Fibroblast of lung (primary cell): ENCODE measurements around the gene KRT6C. TPM values are rescaled to one million over a fixed set of nuclear protein-coding genes. Genes with fewer than 3 reads are reported as not detected.

Experiments used
- DNase-seq, 2 donors: peaks; one replicate each; pipeline versions ENCODE4 v3.0.0 to v3.0.0-alpha.2; 2010; ENCODE audit warnings: low read depth in 2 of 2
- H2AFZ ChIP-seq: 2 replicates; pipeline ENCODE4 v1.5.1; 2012; ENCODE audit warnings: low read length, control low read depth, inconsistent platforms
- H3K27ac ChIP-seq: 2 replicates; pipeline ENCODE4 v1.5.1; 2011; ENCODE audit warnings: low read length, control low read depth; ENCODE audit not compliant: insufficient read depth
- H3K27me3 ChIP-seq: 2 replicates; pipeline ENCODE4 v1.5.1; 2011; ENCODE audit warnings: mild to moderate bottlenecking, low read length; ENCODE audit not compliant: control insufficient read depth, insufficient read depth
- H3K36me3 ChIP-seq: 2 replicates; pipeline ENCODE4 v1.5.1; 2011; ENCODE audit warnings: low read length; ENCODE audit not compliant: control insufficient read depth, insufficient read depth
- H3K4me1 ChIP-seq: 2 replicates; pipeline ENCODE4 v1.5.1; 2011; ENCODE audit warnings: low read length; ENCODE audit not compliant: control insufficient read depth, insufficient read depth; ENCODE audit errors: extremely low read depth
- H3K4me2 ChIP-seq: 2 replicates; pipeline ENCODE4 v1.5.1; 2011; ENCODE audit warnings: low read length, control low read depth; ENCODE audit not compliant: insufficient read depth; ENCODE audit errors: extremely low read depth
- H3K4me3 ChIP-seq, 4 experiments: fragments of 200-600 bp in 1 of 4; sonication (generic) in 1 of 4; replicated peaks in 1 of 4; 2 replicates each; pipeline ENCODE4 v1.5.1; 2011 to 2016; ENCODE audit warnings: low read length in 4 of 4, low read depth in 3 of 4, mild to moderate bottlenecking in 3 of 4, control low read depth in 2 of 4, inconsistent platforms in 1 of 4, mixed read lengths in 1 of 4; ENCODE audit not compliant: insufficient read depth in 1 of 4; ENCODE audit errors: control extremely low read depth in 1 of 4
- H3K79me2 ChIP-seq: 2 replicates; pipeline ENCODE4 v1.5.1; 2012; ENCODE audit warnings: mild to moderate bottlenecking, low read length, inconsistent platforms; ENCODE audit not compliant: control insufficient read depth, insufficient read depth
- H3K9ac ChIP-seq: 2 replicates; pipeline ENCODE4 v1.5.1; 2011; ENCODE audit warnings: mild to moderate bottlenecking, low read length, control low read depth; ENCODE audit not compliant: insufficient read depth
- H3K9me3 ChIP-seq: 2 replicates; pipeline ENCODE4 v1.5.1; 2012; ENCODE audit warnings: low read depth, low read length; ENCODE audit not compliant: control insufficient read depth, insufficient read depth
- H4K20me1 ChIP-seq: 2 replicates; pipeline ENCODE4 v1.5.1; 2011; ENCODE audit warnings: low read length; ENCODE audit not compliant: control insufficient read depth, insufficient read depth; ENCODE audit errors: extremely low read depth
- EZH2 ChIP-seq: IDR thresholded peaks from 2 replicates; pipeline ENCODE4 v1.5.1; 2012; ENCODE audit warnings: low read length, control low read depth, mild to moderate bottlenecking; ENCODE audit errors: missing control alignments
- polyA plus RNA-seq, 2 donors: library from polyadenylated mRNA; depleted of rRNA in 1 of 2; stranded (reverse) in 1 of 2; unstranded in 1 of 2; fragments of >200 nt; gene quantifications; 2 replicates each; pipeline ENCODE4 v1.2.1, GENCODE V29; 2011 to 2012; ENCODE audit warnings: missing spikeins in 1 of 2
- total RNA-seq: library from RNA; depleted of rRNA; stranded (reverse); fragments of >200 nt; gene quantifications from 2 replicates; pipeline ENCODE4 v1.2.1, GENCODE V29; 2014
- TF ChIP-seq, protein P1 (sequence below), 2 donors: IDR thresholded peaks in 1 of 2; conservative IDR thresholded peaks in 1 of 2; 1 replicate in 1 of 2; 2 replicates in 1 of 2; pipeline ENCODE4 v1.5.1; 2011 to 2012; ENCODE audit warnings: low read length in 2 of 2, control low read depth in 1 of 2, inconsistent platforms in 1 of 2, low read depth in 1 of 2, mild to moderate bottlenecking in 1 of 2

KRT6C gene
- total and polyA plus RNA-seq, 2 donors (not counting 1 experiment from before 2014, with no cell fraction given), result not detected

DNA sequence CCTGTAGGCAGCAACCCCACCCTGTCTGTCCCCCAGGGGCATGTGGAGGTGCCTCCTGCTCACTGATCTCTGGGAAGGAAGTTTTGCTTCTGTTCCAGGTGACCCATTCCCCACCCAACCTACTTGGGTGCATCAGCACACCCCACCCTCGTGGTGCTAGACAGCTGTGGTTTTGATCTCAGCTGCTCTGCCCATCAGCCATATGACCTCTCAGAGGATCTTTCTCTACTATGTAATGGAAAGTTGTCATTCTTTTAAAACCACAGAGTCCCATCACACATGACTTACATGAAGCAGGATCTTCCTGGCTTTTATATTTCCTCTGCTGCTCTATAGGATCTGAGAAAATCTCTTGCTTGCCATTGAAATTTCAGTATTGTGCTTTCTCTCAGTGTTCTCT, 53.9 kb downstream of the KRT6C start:
- Histone ChIP-seq H3K36me3 (no peaks in the 10 kb centered on the region), H4K20me1 (no peaks in the 10 kb centered on the region), H3K9ac (no peak overlapping the region), H3K4me2 (no peak overlapping the region), H2AFZ (no peak overlapping the region), H3K4me1 (peaks cover 4% of the 10 kb centered on the region), H3K27me3 (peaks cover 2% of the 10 kb centered on the region), H3K79me2 (no peaks in the 10 kb centered on the region), H3K9me3 (no peaks in the 10 kb centered on the region), H3K4me3 (no peak overlapping the region), H3K27ac (no peak overlapping the region)
- TF ChIP-seq, protein P1, sequence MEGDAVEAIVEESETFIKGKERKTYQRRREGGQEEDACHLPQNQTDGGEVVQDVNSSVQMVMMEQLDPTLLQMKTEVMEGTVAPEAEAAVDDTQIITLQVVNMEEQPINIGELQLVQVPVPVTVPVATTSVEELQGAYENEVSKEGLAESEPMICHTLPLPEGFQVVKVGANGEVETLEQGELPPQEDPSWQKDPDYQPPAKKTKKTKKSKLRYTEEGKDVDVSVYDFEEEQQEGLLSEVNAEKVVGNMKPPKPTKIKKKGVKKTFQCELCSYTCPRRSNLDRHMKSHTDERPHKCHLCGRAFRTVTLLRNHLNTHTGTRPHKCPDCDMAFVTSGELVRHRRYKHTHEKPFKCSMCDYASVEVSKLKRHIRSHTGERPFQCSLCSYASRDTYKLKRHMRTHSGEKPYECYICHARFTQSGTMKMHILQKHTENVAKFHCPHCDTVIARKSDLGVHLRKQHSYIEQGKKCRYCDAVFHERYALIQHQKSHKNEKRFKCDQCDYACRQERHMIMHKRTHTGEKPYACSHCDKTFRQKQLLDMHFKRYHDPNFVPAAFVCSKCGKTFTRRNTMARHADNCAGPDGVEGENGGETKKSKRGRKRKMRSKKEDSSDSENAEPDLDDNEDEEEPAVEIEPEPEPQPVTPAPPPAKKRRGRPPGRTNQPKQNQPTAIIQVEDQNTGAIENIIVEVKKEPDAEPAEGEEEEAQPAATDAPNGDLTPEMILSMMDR (conservative IDR thresholded peaks at IDR 0.05 in 1 of 2, IDR thresholded peaks at IDR 0.05 in 1 of 2; ENCODE audit: low read depth in 1 of 2, low read length in 2 of 2), result no peak
- no peak for TF ChIP-seq EZH2
- DNase-seq, result peak in 1 of 2 donors; percentile 34

DNA sequence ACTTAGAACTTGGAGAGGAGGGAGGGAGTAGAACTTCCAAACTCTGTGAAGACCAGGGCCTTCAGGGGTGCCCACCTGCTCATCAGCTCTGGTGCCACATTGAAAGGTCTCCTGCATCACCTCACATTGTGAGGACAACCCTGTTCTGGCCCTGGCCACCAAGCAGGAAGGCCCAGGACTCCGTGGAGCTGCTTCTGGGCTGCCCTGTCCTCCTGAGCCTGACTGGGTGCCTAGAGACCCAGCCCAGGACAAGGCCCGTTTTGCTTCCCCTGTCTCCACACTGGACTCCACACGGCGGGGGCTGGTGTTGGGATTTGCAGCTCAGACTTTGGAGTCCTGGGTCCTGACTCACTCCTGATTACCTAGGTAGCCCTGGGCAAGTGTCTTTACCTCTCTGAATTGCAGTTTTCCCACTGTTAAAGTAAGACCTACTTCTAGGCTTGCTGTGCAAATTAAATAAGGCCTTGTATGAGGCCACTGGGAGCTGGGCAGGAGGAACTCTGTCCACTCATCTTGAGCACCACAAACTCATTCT, 55.0 kb downstream of the KRT6C start:
- peaks cover 4% of the 10 kb centered on the region for H3K4me1 ChIP-seq
- no peak overlapping the region for H3K4me2 ChIP-seq
- no peak overlapping the region for H3K27ac ChIP-seq
- H3K36me3 ChIP-seq, result no peaks in the 10 kb centered on the region
- no peaks in the 10 kb centered on the region for H4K20me1 ChIP-seq
- no peaks in the 10 kb centered on the region for H3K79me2 ChIP-seq
- peaks cover 2% of the 10 kb centered on the region for H3K27me3 ChIP-seq
- H3K4me3 ChIP-seq, result no peak overlapping the region
- DNase-seq, result no peak
- H3K9me3 ChIP-seq, result no peaks in the 10 kb centered on the region
- no peak for TF ChIP-seq EZH2
- TF ChIP-seq, protein P1 (conservative IDR thresholded peaks at IDR 0.05 in 1 of 2, IDR thresholded peaks at IDR 0.05 in 1 of 2; ENCODE audit: low read depth in 1 of 2, low read length in 2 of 2), result no peak
- no peak overlapping the region for H3K9ac ChIP-seq
- H2AFZ ChIP-seq, result no peak overlapping the region

Other genes with a start within 250 kb of the KRT6C start
- 3.1 and 3.5 TPM in 2 replicates for gene KRT7, start 240.6 kb downstream of the KRT6C start, total RNA-seq
- 3.1 and 8.6 TPM in 2 replicates for gene KRT7, start 240.6 kb downstream of the KRT6C start, polyA plus RNA-seq
- 0.17 TPM in 1 of 2 replicates, not detected in the other for gene KRT86, start 199.2 kb downstream of the KRT6C start, total RNA-seq
- gene KRT86, start 199.2 kb downstream of the KRT6C start, polyA plus RNA-seq, result 0.02 TPM in 1 of 2 replicates, not detected in the other
- not detected in 2 replicates for gene KRT81, start 182.3 kb downstream of the KRT6C start, total RNA-seq
- gene KRT81, start 182.3 kb downstream of the KRT6C start, polyA plus RNA-seq, result not detected in 2 replicates
- gene KRT83, start 152.4 kb downstream of the KRT6C start, total RNA-seq, result not detected in 2 replicates
- gene KRT83, start 152.4 kb downstream of the KRT6C start, polyA plus RNA-seq, result not detected in 2 replicates
- gene KRT85, start 106.3 kb downstream of the KRT6C start, total RNA-seq, result not detected in 2 replicates
- not detected in 2 replicates for gene KRT85, start 106.3 kb downstream of the KRT6C start, polyA plus RNA-seq
- not detected in 2 replicates for gene KRT84, start 88.2 kb downstream of the KRT6C start, total RNA-seq
- not detected in 2 replicates for gene KRT84, start 88.2 kb downstream of the KRT6C start, polyA plus RNA-seq
- gene KRT82, start 67.5 kb downstream of the KRT6C start, total RNA-seq, result not detected in 2 replicates
- gene KRT82, start 67.5 kb downstream of the KRT6C start, polyA plus RNA-seq, result not detected in 2 replicates
- gene KRT75, start 39.4 kb downstream of the KRT6C start, total RNA-seq, result not detected in 2 replicates
- not detected in 2 replicates for gene KRT75, start 39.4 kb downstream of the KRT6C start, polyA plus RNA-seq
- gene KRT6B, start 21.7 kb downstream of the KRT6C start, total RNA-seq, result not detected in 2 replicates
- 0.05 and 0.07 TPM in 2 replicates for gene KRT6B, start 21.7 kb downstream of the KRT6C start, polyA plus RNA-seq
- gene KRT6A, start 19.5 kb upstream of the KRT6C start, total RNA-seq, result not detected in 2 replicates
- 0.32 and 41.1 TPM in 2 replicates for gene KRT6A, start 19.5 kb upstream of the KRT6C start, polyA plus RNA-seq
- not detected in 2 replicates for gene KRT5, start 46.6 kb upstream of the KRT6C start, total RNA-seq
- gene KRT5, start 46.6 kb upstream of the KRT6C start, polyA plus RNA-seq, result 0.81 and 0.82 TPM in 2 replicates
- not detected in 2 replicates for gene KRT71, start 79.3 kb upstream of the KRT6C start, total RNA-seq
- gene KRT71, start 79.3 kb upstream of the KRT6C start, polyA plus RNA-seq, result not detected in 2 replicates
- not detected in 2 replicates for gene KRT74, start 100.0 kb upstream of the KRT6C start, total RNA-seq
- not detected in 2 replicates for gene KRT74, start 100.0 kb upstream of the KRT6C start, polyA plus RNA-seq
- not detected in 2 replicates for gene KRT72, start 127.7 kb upstream of the KRT6C start, total RNA-seq
- gene KRT72, start 127.7 kb upstream of the KRT6C start, polyA plus RNA-seq, result not detected in 2 replicates
- gene KRT73, start 144.8 kb upstream of the KRT6C start, total RNA-seq, result not detected in 2 replicates
- not detected in 2 replicates for gene KRT73, start 144.8 kb upstream of the KRT6C start, polyA plus RNA-seq
- not detected in 2 replicates for gene KRT2, start 178.4 kb upstream of the KRT6C start, total RNA-seq
- not detected in 2 replicates for gene KRT2, start 178.4 kb upstream of the KRT6C start, polyA plus RNA-seq
- gene KRT1, start 206.6 kb upstream of the KRT6C start, total RNA-seq, result not detected in 2 replicates
- gene KRT1, start 206.6 kb upstream of the KRT6C start, polyA plus RNA-seq, result not detected in 2 replicates
- gene KRT77, start 229.7 kb upstream of the KRT6C start, total RNA-seq, result not detected in 2 replicates
- not detected in 2 replicates for gene KRT77, start 229.7 kb upstream of the KRT6C start, polyA plus RNA-seq